Measurements from ENCODE around the gene MAST1. TPM values are rescaled to one million over a fixed set of nuclear protein-coding genes. Genes with fewer than 3 reads are reported as not detected.
A peak's percentile ranks its signal among the peaks of the same experiment; 100 is the strongest.

The MAST1 gene
- not detected for total RNA-seq

- TF ChIP-seq CTCF (IDR thresholded peaks at IDR 0.05) = no peak
- no peak for ATAC-seq (ENCODE audit: insufficient number of reproducible peaks, low FRiP score, low read depth)
- peaks cover 10 to 23% of the 10 kb centered on the region in 2 donors for H3K4me1 ChIP-seq (ENCODE audit: control insufficient read depth in 1 of 2, low read depth in 2 of 2)
- H3K9me3 ChIP-seq = no peaks in the 10 kb centered on the region
- H3K27ac ChIP-seq = peak within 1 kb of the TSS in 1 of 2 donors; percentile 28
- peaks cover 57% of the 10 kb centered on the region for H3K27me3 ChIP-seq (replicated peaks; ENCODE audit: insufficient read depth)
- no peaks in the 10 kb centered on the region for H3K36me3 ChIP-seq
- H3K4me3 ChIP-seq = peak within 1 kb of the TSS; percentile 60
- no peak for DNase-seq (ENCODE audit: low spot score)
Observed at GRCh38 chr19:12838182-12838885, at the start of gene MAST1. Gene MAST1, plus strand, starts transcription at chr19:12838515. Its CDS starts 58 bp downstream, at chr19:12838573.

GRCh38 chr19:12788682-12789097 lies 49.6 kb upstream of the MAST1 start:
- Histone ChIP-seq H3K9me3 (no peaks in the 10 kb centered on the region), H3K27ac (peak overlapping the region; percentile 99 to 100), H3K4me1 (ENCODE audit: control insufficient read depth in 1 of 2, low read depth in 2 of 2) (peaks cover 44 to 57% of the 10 kb centered on the region in 2 donors), H3K4me3 (peak overlapping the region; percentile 91), H3K27me3 (replicated peaks; ENCODE audit: insufficient read depth) (no peaks in the 10 kb centered on the region), H3K36me3 (no peaks in the 10 kb centered on the region)
- no peak for ATAC-seq (ENCODE audit: insufficient number of reproducible peaks, low FRiP score, low read depth)
- no peak for DNase-seq (ENCODE audit: low spot score)
- no peak for TF ChIP-seq CTCF (IDR thresholded peaks at IDR 0.05)

GRCh38 chr19:12789098-12789903 lies 49.0 kb upstream of the MAST1 start:
- TF ChIP-seq CTCF (IDR thresholded peaks at IDR 0.05) = no peak
- Histone ChIP-seq H3K9me3 (no peaks in the 10 kb centered on the region), H3K4me1 (ENCODE audit: control insufficient read depth in 1 of 2, low read depth in 2 of 2) (peaks cover 39 to 54% of the 10 kb centered on the region in 2 donors), H3K27ac (peak overlapping the region; percentile 99 to 100), H3K36me3 (no peaks in the 10 kb centered on the region), H3K27me3 (replicated peaks; ENCODE audit: insufficient read depth) (no peaks in the 10 kb centered on the region), H3K4me3 (peak overlapping the region; percentile 91)
- ATAC-seq (ENCODE audit: insufficient number of reproducible peaks, low FRiP score, low read depth) (peak; percentile 1), DNase-seq (ENCODE audit: low spot score) (no peak)

GRCh38 chr19:12789904-12790619 lies 48.3 kb upstream of the MAST1 start:
- ATAC-seq (ENCODE audit: insufficient number of reproducible peaks, low FRiP score, low read depth) = peak; percentile 30

More at GRCh38 chr19:12789904-12790619, 48.3 kb upstream of the MAST1 start:
- H3K4me1 ChIP-seq (ENCODE audit: control insufficient read depth in 1 of 2, low read depth in 2 of 2) = peaks cover 38 to 54% of the 10 kb centered on the region in 2 donors
- no peak for TF ChIP-seq CTCF (IDR thresholded peaks at IDR 0.05)
- peak; percentile 90 for DNase-seq (ENCODE audit: low spot score)
- peak overlapping the region; percentile 91 for H3K4me3 ChIP-seq
- H3K36me3 ChIP-seq = no peaks in the 10 kb centered on the region
- no peaks in the 10 kb centered on the region for H3K9me3 ChIP-seq
- peak overlapping the region; percentile 99 to 100 for H3K27ac ChIP-seq
- H3K27me3 ChIP-seq (replicated peaks; ENCODE audit: insufficient read depth) = no peaks in the 10 kb centered on the region
